Stimulated activated CD8-positive, alpha-beta memory T cell treated with anti-CD3 and anti-CD28 coated beads, Interleukin-15, amount 100 ng/mL, for 48 hours (primary cell): ENCODE results near the gene PTPRC.

Experiments used
- DNase-seq, 2 donors: peaks; one replicate each; pipeline ENCODE4 v3.0.0-alpha.2; 2020; ENCODE audit warnings: low read depth in 2 of 2

The PTPRC gene

DNA sequence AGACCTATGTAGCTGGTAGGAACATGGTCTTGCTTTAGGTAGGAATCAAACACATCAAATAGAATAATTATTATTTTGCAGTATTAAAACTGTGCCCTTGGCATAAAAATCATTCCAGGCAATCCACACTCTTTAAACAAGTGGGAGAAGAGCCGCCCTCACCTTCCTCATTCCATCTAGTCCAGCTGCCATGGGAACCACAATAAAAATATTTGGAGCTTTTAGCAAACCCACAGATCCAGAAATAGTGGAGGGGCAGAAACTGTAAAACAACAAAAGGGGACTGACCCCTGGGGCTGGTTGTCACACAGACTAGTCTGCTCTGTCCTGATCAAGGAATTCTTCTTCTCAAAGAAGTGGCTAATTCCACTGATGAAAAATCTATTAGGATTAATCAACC lies 61.6 kb downstream of the PTPRC start:
- no peak for DNase-seq

DNA sequence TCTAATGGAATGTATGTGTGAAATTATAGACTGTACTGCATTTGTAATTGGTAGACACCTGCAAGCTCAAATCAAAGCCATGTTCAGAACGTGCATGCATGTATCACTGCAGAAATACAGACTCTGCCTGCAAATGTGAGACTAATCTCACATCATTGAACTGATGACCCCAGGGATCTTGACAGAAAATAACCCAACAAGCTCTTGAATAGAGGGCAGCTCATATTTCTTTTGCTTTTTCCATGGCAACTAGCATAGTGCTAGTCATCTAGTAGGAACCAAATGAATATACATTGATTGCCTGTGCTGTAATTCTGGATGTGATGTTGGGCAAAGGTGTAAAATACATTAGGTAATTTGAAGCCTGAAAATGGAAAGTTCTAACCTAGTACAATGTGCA lies 62.4 kb downstream of the PTPRC start:
- DNase-seq = no peak

GRCh38 chr1:198701766-198702539 lies 63.1 kb downstream of the PTPRC start:
- DNase-seq = no peak

GRCh38 chr1:198708761-198709525 lies 70.1 kb downstream of the PTPRC start:
- DNase-seq = no peak

DNA sequence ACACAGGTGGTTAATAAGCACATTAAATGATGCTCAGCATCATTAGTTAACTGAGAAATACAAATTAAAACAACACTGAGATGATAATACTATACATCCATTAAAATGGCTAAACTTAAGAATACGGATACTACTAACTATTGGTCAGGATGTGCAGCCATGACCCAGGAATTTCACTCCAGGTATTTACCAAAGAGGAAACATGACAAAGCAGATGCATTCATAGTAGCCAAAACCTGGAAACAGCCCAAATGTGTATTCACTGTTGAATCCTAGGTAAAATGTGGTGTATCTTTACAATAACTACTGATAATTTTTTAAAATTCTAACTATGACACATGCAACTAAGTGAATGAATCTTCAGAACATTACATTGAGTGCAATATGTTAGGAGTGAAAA lies 73.0 kb downstream of the PTPRC start:
- no peak for DNase-seq

GRCh38 chr1:198713081-198713480 lies 74.2 kb downstream of the PTPRC start:
- no peak for DNase-seq

DNA sequence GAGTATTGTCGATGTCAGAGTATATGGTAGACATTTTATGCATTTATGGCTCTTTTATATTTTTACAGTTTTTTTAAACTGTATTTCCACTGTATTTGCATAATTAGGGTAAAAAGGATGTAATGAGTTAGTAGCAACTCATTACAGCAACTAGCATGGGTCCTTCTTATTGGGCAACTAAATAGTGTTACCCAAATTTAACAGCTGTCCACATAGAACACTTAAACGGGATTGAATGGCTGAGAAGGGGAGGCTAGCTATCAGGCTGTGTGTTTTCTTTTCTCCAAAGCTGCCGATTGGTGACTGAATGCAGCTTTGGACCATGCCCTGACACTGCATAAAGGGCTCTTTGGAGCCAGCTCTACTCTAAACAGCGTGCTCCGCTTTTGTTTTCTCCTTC lies 75.4 kb downstream of the PTPRC start:
- no peak for DNase-seq

DNA sequence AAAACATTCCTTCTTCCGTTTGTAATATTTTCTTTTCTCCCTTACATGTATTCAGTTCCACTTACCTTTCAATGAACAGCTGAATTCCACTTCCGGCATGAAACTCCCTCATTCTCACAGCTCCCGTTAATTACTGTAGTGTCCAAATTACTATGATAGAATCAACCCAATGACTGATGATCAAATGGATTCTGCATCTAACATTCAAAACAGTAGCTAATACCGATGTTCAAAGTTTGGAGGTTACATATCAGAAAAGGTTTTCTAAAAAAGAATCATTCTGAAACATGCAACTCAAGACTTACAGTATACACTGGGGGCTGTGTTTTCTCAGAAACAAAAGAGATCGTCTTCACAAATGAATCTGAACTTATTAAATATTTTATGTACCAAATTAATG lies 77.2 kb downstream of the PTPRC start:
- DNase-seq = no peak

DNA sequence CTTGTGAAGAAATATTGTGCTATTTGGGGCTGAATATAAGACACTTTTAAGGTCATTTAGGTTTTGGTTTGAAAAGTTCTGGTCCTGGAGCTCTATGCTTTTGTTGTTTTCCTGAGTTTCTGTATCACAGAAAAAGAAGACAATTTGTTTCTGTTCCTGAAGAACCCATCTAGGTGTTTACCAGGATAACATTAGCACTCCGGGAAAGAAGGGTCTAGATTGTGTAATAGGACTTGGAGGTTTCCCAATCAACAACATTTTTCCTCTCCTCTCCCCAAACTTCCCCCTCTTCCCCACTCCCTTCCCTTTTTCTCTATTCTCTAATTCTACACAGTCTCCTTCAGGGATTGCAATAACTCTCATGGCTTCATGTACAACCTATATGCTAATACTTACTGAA lies 78.7 kb downstream of the PTPRC start:
- DNase-seq = no peak

GRCh38 chr1:198723127-198723526 lies 84.3 kb downstream of the PTPRC start:
- no peak for DNase-seq

- no peak for DNase-seq
Observed at GRCh38 chr1:198725090-198725489, 86.2 kb downstream of the PTPRC start.

GRCh38 chr1:198726455-198726854 lies 87.6 kb downstream of the PTPRC start:
- DNase-seq = no peak

DNA sequence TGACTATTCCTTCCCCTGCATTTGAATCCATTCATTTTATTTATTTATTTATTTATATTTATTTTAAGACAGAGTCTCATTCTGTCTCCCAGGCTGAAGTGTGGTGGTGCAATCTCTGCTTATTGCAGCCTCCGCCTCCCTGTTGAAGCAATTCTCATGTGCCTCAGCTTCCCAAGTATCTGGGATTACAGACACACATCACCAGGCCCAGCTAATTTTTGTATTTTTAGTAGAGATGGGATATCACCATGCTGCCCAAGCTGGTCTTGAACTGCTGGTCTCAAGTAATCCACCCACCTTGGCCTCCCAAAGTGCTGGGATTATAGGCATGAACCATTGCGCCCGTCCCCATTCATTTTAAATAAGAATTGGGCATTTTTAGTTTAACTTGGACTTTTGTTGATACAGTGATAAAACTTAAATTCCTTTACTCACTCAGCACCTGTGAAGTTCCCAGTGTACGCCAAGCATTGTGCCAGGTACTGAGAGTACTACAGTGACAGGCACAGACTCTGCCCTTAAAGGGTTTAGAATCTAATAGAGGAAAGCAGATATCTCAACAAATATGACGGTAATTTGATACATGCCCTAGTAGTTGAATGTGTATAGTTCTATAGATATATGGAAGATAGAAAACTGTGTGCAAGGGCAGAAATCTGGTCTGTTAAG lies 90.5 kb downstream of the PTPRC start:
- DNase-seq = no peak

GRCh38 chr1:198730952-198731351 lies 92.1 kb downstream of the PTPRC start:
- no peak for DNase-seq

- no peak for DNase-seq
Observed at GRCh38 chr1:198734323-198735008, 95.6 kb downstream of the PTPRC start.

GRCh38 chr1:198741744-198742143 lies 102.9 kb downstream of the PTPRC start:
- no peak for DNase-seq

GRCh38 chr1:198747127-198747526 lies 108.3 kb downstream of the PTPRC start:
- no peak for DNase-seq

DNA sequence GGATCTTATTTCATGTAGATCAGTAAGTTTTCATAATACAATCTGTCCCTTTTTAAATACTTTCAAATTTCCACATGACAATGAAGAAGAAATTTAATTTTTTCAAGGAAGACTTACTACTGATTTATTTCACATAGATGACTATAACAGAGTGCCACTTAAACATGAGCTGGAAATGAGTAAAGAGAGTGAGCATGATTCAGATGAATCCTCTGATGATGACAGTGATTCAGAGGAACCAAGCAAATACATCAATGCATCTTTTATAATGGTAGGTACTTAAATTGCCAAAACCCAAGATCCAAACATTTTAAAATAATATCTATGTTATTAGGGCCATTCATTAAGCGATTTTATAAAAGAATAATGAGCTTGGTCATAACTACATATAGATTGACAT lies 110.4 kb downstream of the PTPRC start:
- DNase-seq = no peak

DNA sequence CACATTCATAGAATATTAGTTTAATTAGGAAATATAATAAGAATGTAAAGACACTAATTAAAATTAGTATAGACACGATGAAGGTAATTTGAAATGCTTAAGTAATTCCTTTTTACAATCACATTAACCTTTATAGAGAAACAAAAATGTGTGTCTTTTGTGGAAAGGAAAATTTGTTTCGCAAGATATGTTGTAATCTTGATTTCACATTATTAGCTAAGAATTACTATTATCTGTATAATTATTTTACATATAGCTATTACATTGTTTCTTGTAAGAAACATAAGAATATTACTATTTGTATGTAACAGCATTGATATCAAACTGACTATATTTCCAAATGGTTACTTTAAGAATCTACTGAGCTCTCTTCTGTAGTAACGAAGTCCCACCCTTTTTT lies 111.2 kb downstream of the PTPRC start:
- no peak for DNase-seq

- no peak for DNase-seq
Observed at GRCh38 chr1:198751741-198752140, 112.9 kb downstream of the PTPRC start.

- no peak for DNase-seq
Observed at GRCh38 chr1:198754670-198755069, 115.8 kb downstream of the PTPRC start.

GRCh38 chr1:198755715-198756114 lies 116.9 kb downstream of the PTPRC start:
- no peak for DNase-seq
